Colonic mucosa (tissue), 4 donors: ENCODE results near the gene SCOC. TPM values are rescaled to one million over a fixed set of nuclear protein-coding genes. Genes with fewer than 3 reads are reported as not detected.

ENCODE experiments used
- DNase-seq: peaks from one replicate; pipeline ENCODE4 v3.0.0-alpha.2; 2020
- H3K27ac ChIP-seq: fragments of 200-600 bp; one replicate; pipeline ENCODE4 v1.8.0; 2021
- H3K27me3 ChIP-seq: fragments of 200-600 bp; one replicate; pipeline ENCODE4 v1.8.0; 2021
- H3K36me3 ChIP-seq: fragments of 200-600 bp; one replicate; pipeline ENCODE4 v1.8.0; 2021
- H3K4me1 ChIP-seq: fragments of 200-600 bp; one replicate; pipeline ENCODE4 v1.8.0; 2021; ENCODE audit warnings: mild to moderate bottlenecking
- H3K4me3 ChIP-seq: fragments of 200-600 bp; one replicate; pipeline ENCODE4 v1.8.0; 2021
- H3K9ac ChIP-seq, 2 donors: one replicate each; pipeline ENCODE4 v1.7.0; 2013; ENCODE audit warnings: control low read depth in 2 of 2, low read depth in 2 of 2, low read length in 2 of 2
- H3K9me3 ChIP-seq: fragments of 200-600 bp; one replicate; pipeline ENCODE4 v1.8.0; 2021
- intact Hi-C: fragments of 100-400 bp; cut with DNase I; formaldehyde crosslinking; loops from one replicate; pipeline ENCODE4 v1.14.1; 2022
- total RNA-seq, 2 donors: library from RNA; stranded (reverse); fragmentation: NEBNext Ultra II Directional in 1 of 2; extraction: Animal tissue kit (Norgen Biotek cat#: 25700) in 1 of 2; gene quantifications; one replicate each; pipeline ENCODE4 v1.2.1, GENCODE V29; 2021
- TF ChIP-seq, protein P1 (sequence below): fragments of 200-600 bp; IDR thresholded peaks from one replicate; pipeline ENCODE4 v1.8.0; 2022; ENCODE audit warnings: antibody characterized with exemption, mild to moderate bottlenecking
- donor health status: healthy.
- donor health status: DM: no; HTN: no; CAD: no.
- donor health status: DM: no; HTN: no; CAD: no.

The SCOC gene
- total RNA-seq, 2 donors from 2014 or later = 58.5 to 65.0 TPM

DNA sequence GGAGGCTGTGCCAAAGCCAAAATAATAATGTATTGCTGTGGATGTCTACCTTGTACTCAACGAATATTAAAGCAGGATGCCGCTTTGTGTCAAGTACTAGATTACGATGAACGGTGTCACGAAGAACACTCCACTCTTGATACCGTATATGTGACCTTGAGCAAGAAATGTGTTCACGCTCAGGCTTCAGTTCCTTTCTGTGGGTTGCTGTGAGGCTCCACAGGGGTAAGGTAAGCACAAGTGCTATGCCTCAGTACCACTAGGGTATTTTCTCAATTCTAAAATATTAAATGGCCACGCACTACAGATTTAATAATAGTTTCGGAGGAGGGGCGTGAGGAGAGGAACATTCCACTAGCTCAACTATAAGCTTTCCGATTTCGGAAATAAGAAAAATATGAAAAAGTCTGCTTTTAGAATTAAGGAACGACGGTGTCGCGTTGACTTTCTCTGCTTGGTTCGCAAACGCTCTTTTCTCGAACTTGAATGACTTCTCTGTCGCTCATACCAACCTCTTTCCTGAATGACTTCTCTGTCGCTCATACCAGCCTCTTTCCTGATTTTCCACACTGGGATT is 607 bp upstream of the SCOC start:
- TF ChIP-seq, protein P1, sequence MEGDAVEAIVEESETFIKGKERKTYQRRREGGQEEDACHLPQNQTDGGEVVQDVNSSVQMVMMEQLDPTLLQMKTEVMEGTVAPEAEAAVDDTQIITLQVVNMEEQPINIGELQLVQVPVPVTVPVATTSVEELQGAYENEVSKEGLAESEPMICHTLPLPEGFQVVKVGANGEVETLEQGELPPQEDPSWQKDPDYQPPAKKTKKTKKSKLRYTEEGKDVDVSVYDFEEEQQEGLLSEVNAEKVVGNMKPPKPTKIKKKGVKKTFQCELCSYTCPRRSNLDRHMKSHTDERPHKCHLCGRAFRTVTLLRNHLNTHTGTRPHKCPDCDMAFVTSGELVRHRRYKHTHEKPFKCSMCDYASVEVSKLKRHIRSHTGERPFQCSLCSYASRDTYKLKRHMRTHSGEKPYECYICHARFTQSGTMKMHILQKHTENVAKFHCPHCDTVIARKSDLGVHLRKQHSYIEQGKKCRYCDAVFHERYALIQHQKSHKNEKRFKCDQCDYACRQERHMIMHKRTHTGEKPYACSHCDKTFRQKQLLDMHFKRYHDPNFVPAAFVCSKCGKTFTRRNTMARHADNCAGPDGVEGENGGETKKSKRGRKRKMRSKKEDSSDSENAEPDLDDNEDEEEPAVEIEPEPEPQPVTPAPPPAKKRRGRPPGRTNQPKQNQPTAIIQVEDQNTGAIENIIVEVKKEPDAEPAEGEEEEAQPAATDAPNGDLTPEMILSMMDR = no peak
- Histone ChIP-seq H3K4me3 (peak overlapping the region; percentile 92), H3K9ac (peak overlapping the region; percentile 25 to 85), H3K27me3 (no peaks in the 10 kb centered on the region), H3K27ac (peak overlapping the region; percentile 93), H3K4me1 (peaks cover 4% of the 10 kb centered on the region), H3K36me3 (no peaks in the 10 kb centered on the region), H3K9me3 (no peaks in the 10 kb centered on the region)
- intact Hi-C loops = no loop called here
- no peak for DNase-seq

DNA sequence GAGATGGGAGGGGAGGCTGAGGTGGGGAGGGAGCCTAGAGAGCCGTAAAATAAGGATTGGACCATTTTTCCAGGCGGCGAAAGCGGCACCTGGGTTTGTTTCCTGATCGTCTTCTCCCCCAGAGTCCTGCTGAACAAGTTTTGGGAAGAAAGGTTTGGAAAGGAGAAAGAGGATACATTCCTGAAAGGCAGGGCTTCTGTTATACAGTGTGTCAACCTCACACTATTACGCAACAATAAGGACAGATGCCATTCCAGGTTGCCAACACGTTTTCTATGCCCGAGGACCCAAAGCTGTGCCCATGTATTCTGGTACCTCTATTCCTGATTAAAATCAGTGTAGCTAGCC is 658 bp downstream of the SCOC start:
- H3K9ac ChIP-seq = peak overlapping the region; percentile 83 to 85
- intact Hi-C loops = no loop called here
- no peaks in the 10 kb centered on the region for H3K36me3 ChIP-seq
- no peak for DNase-seq
- H3K27ac ChIP-seq = peak overlapping the region; percentile 93
- TF ChIP-seq, protein P1 = no peak
- peaks cover 4% of the 10 kb centered on the region for H3K4me1 ChIP-seq
- no peaks in the 10 kb centered on the region for H3K27me3 ChIP-seq
- peak overlapping the region; percentile 92 for H3K4me3 ChIP-seq
- H3K9me3 ChIP-seq = no peaks in the 10 kb centered on the region

DNA sequence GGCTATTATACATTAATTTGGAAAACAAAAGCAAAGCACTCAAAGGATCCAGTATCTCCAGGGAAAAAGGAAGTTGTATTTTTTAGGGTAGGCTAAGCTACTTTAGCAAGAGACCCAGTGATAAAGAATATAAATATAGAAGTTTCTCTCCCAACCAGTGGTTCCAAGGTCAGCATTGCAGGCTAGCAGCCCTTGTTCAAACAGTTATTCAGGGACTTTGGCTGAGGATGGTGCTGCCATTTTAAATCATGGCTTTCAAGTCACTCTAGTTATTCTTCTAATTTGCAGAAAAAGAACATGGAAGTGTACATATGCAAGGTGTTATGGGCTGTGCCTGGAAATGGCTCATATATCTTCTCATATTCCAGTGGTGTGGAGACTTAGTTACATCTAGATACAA is 9.3 kb downstream of the SCOC start:
- Histone ChIP-seq H3K27me3 (no peaks in the 10 kb centered on the region), H3K4me3 (no peak overlapping the region), H3K27ac (no peak overlapping the region), H3K4me1 (no peaks in the 10 kb centered on the region), H3K9me3 (no peaks in the 10 kb centered on the region), H3K36me3 (no peaks in the 10 kb centered on the region), H3K9ac (no peak overlapping the region)
- DNase-seq = no peak
- TF ChIP-seq, protein P1 = no peak
- intact Hi-C loops = no loop called here

DNA sequence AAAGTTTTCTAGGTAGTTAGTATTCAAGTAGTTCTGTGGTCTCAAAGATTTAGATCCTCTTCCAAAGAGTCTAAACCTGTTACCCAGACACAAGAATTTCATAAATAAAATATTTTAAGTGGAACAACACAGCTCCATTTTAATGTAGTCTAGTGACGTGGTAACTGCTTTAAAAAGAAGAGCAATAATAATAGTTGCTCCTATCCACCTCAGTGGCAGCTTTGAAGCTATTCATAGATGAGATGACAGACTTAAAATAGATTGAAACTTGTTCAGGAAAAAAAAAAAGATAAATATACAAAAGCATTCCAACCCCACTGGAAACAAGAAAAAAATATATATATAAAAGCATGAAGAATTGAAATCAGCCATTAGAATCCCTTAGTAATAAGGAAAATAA is 14.6 kb downstream of the SCOC start:
- intact Hi-C loops = no loop called here
- no peak overlapping the region for H3K4me3 ChIP-seq
- TF ChIP-seq, protein P1 = no peak
- H3K4me1 ChIP-seq = no peaks in the 10 kb centered on the region
- no peaks in the 10 kb centered on the region for H3K27me3 ChIP-seq
- H3K9me3 ChIP-seq = no peaks in the 10 kb centered on the region
- H3K9ac ChIP-seq = no peak overlapping the region
- no peaks in the 10 kb centered on the region for H3K36me3 ChIP-seq
- H3K27ac ChIP-seq = no peak overlapping the region
- no peak for DNase-seq

DNA sequence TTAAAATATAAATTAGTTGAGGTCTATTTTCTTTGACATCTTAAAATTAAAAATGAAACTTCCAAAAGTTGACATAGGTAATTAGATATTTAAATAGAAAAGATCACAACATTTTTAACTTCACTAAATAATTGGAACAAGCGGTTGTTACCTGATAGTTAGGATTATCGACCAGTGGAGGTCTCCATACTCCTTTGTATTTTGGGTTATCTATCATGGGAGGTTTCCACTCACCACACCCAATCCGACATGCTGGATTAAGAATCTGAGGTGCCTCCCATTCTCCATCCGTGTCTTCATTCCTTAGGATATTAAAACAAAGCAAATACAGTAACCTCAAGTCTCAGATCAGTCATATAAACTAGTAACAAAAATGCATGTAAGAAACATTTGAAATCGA is 22.2 kb downstream of the SCOC start:
- Histone ChIP-seq H3K4me3 (no peak overlapping the region), H3K27me3 (no peaks in the 10 kb centered on the region), H3K9ac (no peak overlapping the region), H3K27ac (no peak overlapping the region), H3K36me3 (no peaks in the 10 kb centered on the region), H3K9me3 (no peaks in the 10 kb centered on the region), H3K4me1 (no peaks in the 10 kb centered on the region)
- TF ChIP-seq, protein P1 = no peak
- no peak for DNase-seq
- intact Hi-C loops = no loop called here
